Caco-2 (cell line): Measurements from ENCODE around the gene PRSS21. TPM values are rescaled to one million over a fixed set of nuclear protein-coding genes. Genes with fewer than 3 reads are reported as not detected.
A peak's percentile ranks its signal among the peaks of the same experiment; 100 is the strongest.

ENCODE experiments used
- BruUV-seq: library from RNA; stranded (reverse); fragments of 400-500 nt; replicated peaks from 2 replicates; lab custom pipeline; 2021; lab: Mats Ljungman, UMichigan
- CTCF ChIA-PET: fragments of 300-600 bp; sonication (Branson Sonifier 250); formaldehyde crosslinking; loops from one replicate; lab custom pipeline; 2022; ENCODE audit warnings: antibody characterized with exemption; lab: Charles Lee
- POLR2A ChIA-PET: fragments of 300-600 bp; sonication (Branson Sonifier 250); formaldehyde crosslinking; loops from one replicate; lab custom pipeline; 2022; ENCODE audit warnings: antibody characterized with exemption; lab: Charles Lee
- DNase-seq, 2 experiments: peaks; one replicate each; pipeline versions ENCODE4 v3.0.0 to v3.0.0-alpha.2; 2020 to 2022
- H3K27me3 ChIP-seq: replicated peaks from 2 replicates; pipeline ENCODE4 v1.6.0; 2011; ENCODE audit warnings: low read length; ENCODE audit not compliant: control insufficient read depth, insufficient read depth
- H3K36me3 ChIP-seq: 2 replicates; pipeline ENCODE4 v1.5.1; 2011; ENCODE audit warnings: low read length; ENCODE audit not compliant: control insufficient read depth, insufficient read depth
- H3K4me1 ChIP-seq: fragments of 250-450 bp; sonication (Bioruptor Pico); 2 replicates; pipeline ENCODE4 v1.5.1; 2020; ENCODE audit warnings: mild to moderate bottlenecking
- H3K4me3 ChIP-seq: 2 replicates; pipeline ENCODE4 v1.5.1; 2011; ENCODE audit warnings: low read depth, mild to moderate bottlenecking, control low read depth, low read length
- H3K9me3 ChIP-seq: fragments of 250-450 bp; sonication (Bioruptor Pico); 2 replicates; pipeline ENCODE4 v1.5.1; 2020; ENCODE audit warnings: mild to moderate bottlenecking, moderate library complexity
- H3K27ac Mint-ChIP-seq: one replicate; pipeline ENCODE4 v1.8.0; 2022; ENCODE audit warnings: mixed read lengths; ENCODE audit not compliant: unreplicated experiment
- H3K27me3 Mint-ChIP-seq: one replicate; pipeline ENCODE4 v1.8.0; 2022; ENCODE audit warnings: mixed read lengths; ENCODE audit not compliant: insufficient read depth, unreplicated experiment
- H3K36me3 Mint-ChIP-seq: one replicate; pipeline ENCODE4 v1.8.0; 2022; ENCODE audit warnings: mild to moderate bottlenecking, mixed read lengths; ENCODE audit not compliant: insufficient read depth, unreplicated experiment
- H3K4me1 Mint-ChIP-seq: one replicate; pipeline ENCODE4 v1.8.0; 2022; ENCODE audit warnings: low read depth, mixed read lengths; ENCODE audit not compliant: unreplicated experiment
- H3K4me3 Mint-ChIP-seq: one replicate; pipeline ENCODE4 v1.8.0; 2022; ENCODE audit warnings: mild to moderate bottlenecking, moderate library complexity, mixed read lengths; ENCODE audit not compliant: unreplicated experiment
- H3K9me3 Mint-ChIP-seq: one replicate; pipeline ENCODE4 v1.8.0; 2022; ENCODE audit warnings: mixed read lengths; ENCODE audit not compliant: unreplicated experiment
- CTCF ChIP-seq, 2 experiments: fragments of 200-600 bp in 1 of 2; IDR thresholded peaks; 1 replicate in 1 of 2; 2 replicates in 1 of 2; pipeline versions ENCODE4 v1.5.1 to v1.8.0; 2011 to 2022; ENCODE audit warnings: antibody characterized with exemption in 1 of 2, control low read depth in 1 of 2, inconsistent platforms in 1 of 2, low read depth in 1 of 2, low read length in 1 of 2, mild to moderate bottlenecking in 1 of 2, moderate library complexity in 1 of 2; ENCODE audit not compliant: insufficient read depth in 1 of 2, severe bottlenecking in 1 of 2, unreplicated experiment in 1 of 2
- intact Hi-C: fragments of 100-400 bp; cut with micrococcal nuclease; formaldehyde crosslinking; loops from one replicate; pipeline ENCODE4 v1.10.0; 2022; ENCODE audit not compliant: unreplicated experiment
- total RNA-seq: library from RNA; stranded (reverse); gene quantifications from 2 replicates; pipeline ENCODE4 v1.2.3, GENCODE V29; 2022

Gene PRSS21
- total RNA-seq, 1 experiment from 2014 or later = not detected

GRCh38 chr16:2769100-2769529, 47.9 kb upstream of the PRSS21 start:
- peaks cover 28% of the 10 kb centered on the region for H3K4me1 Mint-ChIP-seq
- intact Hi-C loops = no loop called here
- H3K36me3 Mint-ChIP-seq = peaks cover 99% of the 10 kb centered on the region
- CTCF ChIA-PET = no interaction called here
- H3K27me3 Mint-ChIP-seq = no peaks in the 10 kb centered on the region
- Histone ChIP-seq H3K9me3 (no peaks in the 10 kb centered on the region), H3K4me1 (no peaks in the 10 kb centered on the region), H3K36me3 (peaks cover 15% of the 10 kb centered on the region), H3K4me3 (no peak overlapping the region), H3K27me3 (no peaks in the 10 kb centered on the region)
- BruUV-seq = no TSS peak
- POLR2A ChIA-PET = no interaction called here
- no peak overlapping the region for H3K27ac Mint-ChIP-seq
- H3K9me3 Mint-ChIP-seq = no peaks in the 10 kb centered on the region
- TF ChIP-seq CTCF (IDR thresholded peaks at IDR 0.05; ENCODE audit: insufficient read depth in 1 of 2, low read depth in 1 of 2, low read length in 1 of 2, severe bottlenecking in 1 of 2, unreplicated experiment in 1 of 2) = no peak
- no peak for DNase-seq
- H3K4me3 Mint-ChIP-seq = no peak overlapping the region

- Mint-ChIP-seq H3K4me3 (no peak overlapping the region), H3K4me1 (peaks cover 28% of the 10 kb centered on the region), H3K9me3 (no peaks in the 10 kb centered on the region), H3K36me3 (peaks cover 94% of the 10 kb centered on the region), H3K27ac (no peak overlapping the region), H3K27me3 (no peaks in the 10 kb centered on the region)
- peaks cover 13% of the 10 kb centered on the region for H3K36me3 ChIP-seq
- DNase-seq = no peak
- no peaks in the 10 kb centered on the region for H3K27me3 ChIP-seq
- H3K4me1 ChIP-seq = no peaks in the 10 kb centered on the region
- no TSS peak for BruUV-seq
- CTCF ChIA-PET = no interaction called here
- TF ChIP-seq CTCF (IDR thresholded peaks at IDR 0.05; ENCODE audit: insufficient read depth in 1 of 2, low read depth in 1 of 2, low read length in 1 of 2, severe bottlenecking in 1 of 2, unreplicated experiment in 1 of 2) = no peak
- POLR2A ChIA-PET = no interaction called here
- intact Hi-C loops = no loop called here
- H3K4me3 ChIP-seq = no peak overlapping the region
- H3K9me3 ChIP-seq = no peaks in the 10 kb centered on the region
These were observed 47.4 kb upstream of the PRSS21 start for GRCh38 chr16:2769675-2770056.

- peak in 1 of 2 experiments; percentile 3 for TF ChIP-seq CTCF (IDR thresholded peaks at IDR 0.05; ENCODE audit: insufficient read depth in 1 of 2, low read depth in 1 of 2, low read length in 1 of 2, severe bottlenecking in 1 of 2, unreplicated experiment in 1 of 2)
- Mint-ChIP-seq H3K27ac (peak overlapping the region; percentile 25), H3K9me3 (no peaks in the 10 kb centered on the region), H3K36me3 (peaks cover 94% of the 10 kb centered on the region), H3K4me3 (no peak overlapping the region), H3K27me3 (no peaks in the 10 kb centered on the region), H3K4me1 (peaks cover 28% of the 10 kb centered on the region)
- CTCF ChIA-PET = no interaction called here
- peak in 1 of 2 experiments; percentile 50 for DNase-seq
- Histone ChIP-seq H3K9me3 (no peaks in the 10 kb centered on the region), H3K4me1 (no peaks in the 10 kb centered on the region), H3K36me3 (peaks cover 14% of the 10 kb centered on the region), H3K27me3 (no peaks in the 10 kb centered on the region), H3K4me3 (no peak overlapping the region)
- POLR2A ChIA-PET = no interaction called here
- no TSS peak for BruUV-seq
- intact Hi-C loops = no loop called here
These were observed 46.7 kb upstream of the PRSS21 start for GRCh38 chr16:2770057-2770951.
